ENCODE measurements around the gene CEP170B. TPM values are rescaled to one million over a fixed set of nuclear protein-coding genes. Genes with fewer than 3 reads are reported as not detected.
"Not testable (repeated sequence)": the region's sequence is repeated elsewhere in the genome, so short reads cannot be mapped to it uniquely, and the experiment has no call there.

The CEP170B gene
- total RNA-seq, 1 donor from 2014 or later: 3.8 TPM

GRCh38 chr14:104877066-104877805 is 12.2 kb downstream of the CEP170B start:
- intact Hi-C loops (cut with micrococcal nuclease): no loop called here

GRCh38 chr14:104877806-104878550 is 12.9 kb downstream of the CEP170B start:
- intact Hi-C loops (cut with micrococcal nuclease): no loop called here

GRCh38 chr14:104878582-104878981 is 13.5 kb downstream of the CEP170B start:
- intact Hi-C loops (cut with micrococcal nuclease): no loop called here

- intact Hi-C loops (cut with micrococcal nuclease): no loop called here
Measured at GRCh38 chr14:104879201-104879982, 14.3 kb downstream of the CEP170B start.

- intact Hi-C loops (cut with micrococcal nuclease): no loop called here
Measured at GRCh38 chr14:104879983-104880565, 15.0 kb downstream of the CEP170B start.

- intact Hi-C loops (cut with micrococcal nuclease): no loop called here
Measured at GRCh38 chr14:104880584-104881210, 15.6 kb downstream of the CEP170B start.

- intact Hi-C loops (cut with micrococcal nuclease): no loop called here
Measured at GRCh38 chr14:104881369-104881979, 16.4 kb downstream of the CEP170B start.

- intact Hi-C loops (cut with micrococcal nuclease): no loop called here
Measured at GRCh38 chr14:104882325-104882973, 17.4 kb downstream of the CEP170B start.

- intact Hi-C loops (cut with micrococcal nuclease): no loop called here
Measured at GRCh38 chr14:104882991-104883660, 18.1 kb downstream of the CEP170B start.

- intact Hi-C loops (cut with micrococcal nuclease): no loop called here
Measured at GRCh38 chr14:104883681-104884361, 18.8 kb downstream of the CEP170B start.

GRCh38 chr14:104884381-104884780 is 19.3 kb downstream of the CEP170B start:
- intact Hi-C loops (cut with micrococcal nuclease): not testable (repeated sequence)

- intact Hi-C loops (cut with micrococcal nuclease): no loop called here
Measured at GRCh38 chr14:104885031-104885972, 20.2 kb downstream of the CEP170B start.

- intact Hi-C loops (cut with micrococcal nuclease): no loop called here
Measured at GRCh38 chr14:104885973-104886689, 21.1 kb downstream of the CEP170B start.

GRCh38 chr14:104886690-104887622 is 21.9 kb downstream of the CEP170B start:
- intact Hi-C loops (cut with micrococcal nuclease): no loop called here

GRCh38 chr14:104887623-104888488 is 22.8 kb downstream of the CEP170B start:
- intact Hi-C loops (cut with micrococcal nuclease): no loop called here

Measured in T-helper 2 cell treated with Interferon-gamma antibody and Interleukin-4, amounts not matched to agents 100 ng/mL and 5 ng/mL, for 36 hours (primary cell).